Eye (tissue), 1 donor: ENCODE results near the gene MAP3K19.
"Not testable (repeated sequence)": the region's sequence is repeated elsewhere in the genome, so short reads cannot be mapped to it uniquely, and the experiment has no call there.

Experiments used
- DNase-seq: peaks from one replicate; pipeline ENCODE4 v3.0.0-alpha.2; 2015

Gene MAP3K19

DNA sequence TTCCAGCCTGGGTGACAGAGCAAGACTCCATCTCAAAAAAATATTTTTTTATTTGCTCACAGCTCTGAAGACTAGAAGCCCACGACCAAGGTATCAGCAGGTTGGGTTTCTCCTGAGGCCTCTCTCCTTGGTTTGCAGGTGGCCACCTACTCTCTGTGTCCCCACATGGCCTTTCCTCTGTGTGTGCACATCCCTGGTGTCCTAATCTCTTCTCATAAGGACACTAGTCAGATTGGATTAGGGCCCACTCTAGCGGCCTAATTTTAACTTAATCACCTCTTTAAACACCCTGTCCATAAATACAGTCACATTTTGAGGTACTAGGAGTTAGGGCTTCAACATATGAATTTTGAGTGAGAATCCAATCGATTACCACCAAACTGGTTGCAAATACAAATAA lies 2.9 kb upstream of the MAP3K19 start:
- no peak for DNase-seq

- no peak for DNase-seq
Observed at GRCh38 chr2:135048122-135048521, 875 bp upstream of the MAP3K19 start.

DNA sequence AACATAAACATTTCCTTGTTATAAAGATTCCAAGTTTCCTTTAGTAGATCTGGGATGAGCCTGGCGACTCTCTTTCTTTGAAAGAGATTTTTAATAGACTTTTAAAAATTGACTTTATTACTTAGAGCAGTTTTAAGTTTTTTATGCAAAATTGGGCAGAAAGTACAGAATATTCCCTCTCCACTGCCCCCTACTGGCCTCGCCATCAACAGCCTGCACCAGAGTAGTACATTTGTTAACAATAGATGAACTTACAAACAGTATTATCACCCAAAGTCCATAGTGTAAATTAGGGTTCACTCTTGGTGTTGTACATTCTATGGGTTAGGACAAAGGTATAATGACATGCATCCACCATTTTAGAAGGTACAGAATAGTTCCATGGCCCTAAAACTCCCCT lies 3.9 kb downstream of the MAP3K19 start:
- DNase-seq, result no peak

DNA sequence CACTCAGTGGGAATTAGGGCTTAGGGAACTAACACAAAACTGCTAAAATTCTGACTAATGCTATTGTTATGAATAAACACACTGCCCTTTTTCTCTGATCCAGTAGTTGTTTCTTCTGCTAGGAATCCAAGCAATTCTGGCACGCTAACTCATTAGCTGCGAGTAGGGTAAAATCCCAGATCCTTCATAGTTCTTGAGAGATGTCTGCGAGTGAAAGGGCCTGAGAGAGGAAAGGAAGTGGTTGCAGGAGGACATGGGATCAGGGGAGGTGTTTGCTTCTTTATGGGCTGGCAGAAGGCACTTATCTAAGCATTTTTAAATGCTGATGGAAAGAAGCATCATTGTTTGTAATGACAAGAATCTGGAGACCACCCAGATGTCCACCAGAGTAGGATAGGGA lies 9.4 kb downstream of the MAP3K19 start:
- no peak for DNase-seq

DNA sequence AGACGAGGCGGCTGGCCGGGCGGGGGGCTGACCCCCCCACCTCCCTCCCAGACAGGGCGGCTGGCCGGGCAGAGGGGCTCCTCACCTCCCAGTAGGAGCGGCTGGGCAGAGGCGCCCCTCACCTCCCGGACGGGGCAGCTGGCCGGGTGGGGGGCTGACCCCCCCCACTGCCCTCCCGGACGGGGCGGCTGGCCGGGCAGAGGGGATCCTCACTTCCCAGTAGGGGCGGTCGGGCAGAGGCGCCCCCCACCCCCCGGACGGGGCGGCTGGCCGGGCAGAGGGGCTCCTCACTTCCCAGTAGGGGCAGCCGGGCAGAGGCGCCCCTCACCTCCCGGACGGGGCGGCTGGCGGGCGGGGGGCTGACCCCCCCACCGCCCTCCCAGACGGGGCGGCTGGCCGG lies 14.0 kb downstream of the MAP3K19 start:
- DNase-seq, result not testable (repeated sequence)

- DNase-seq, result peak; percentile 48
Observed at GRCh38 chr2:135030826-135031225, 16.4 kb downstream of the MAP3K19 start.

DNA sequence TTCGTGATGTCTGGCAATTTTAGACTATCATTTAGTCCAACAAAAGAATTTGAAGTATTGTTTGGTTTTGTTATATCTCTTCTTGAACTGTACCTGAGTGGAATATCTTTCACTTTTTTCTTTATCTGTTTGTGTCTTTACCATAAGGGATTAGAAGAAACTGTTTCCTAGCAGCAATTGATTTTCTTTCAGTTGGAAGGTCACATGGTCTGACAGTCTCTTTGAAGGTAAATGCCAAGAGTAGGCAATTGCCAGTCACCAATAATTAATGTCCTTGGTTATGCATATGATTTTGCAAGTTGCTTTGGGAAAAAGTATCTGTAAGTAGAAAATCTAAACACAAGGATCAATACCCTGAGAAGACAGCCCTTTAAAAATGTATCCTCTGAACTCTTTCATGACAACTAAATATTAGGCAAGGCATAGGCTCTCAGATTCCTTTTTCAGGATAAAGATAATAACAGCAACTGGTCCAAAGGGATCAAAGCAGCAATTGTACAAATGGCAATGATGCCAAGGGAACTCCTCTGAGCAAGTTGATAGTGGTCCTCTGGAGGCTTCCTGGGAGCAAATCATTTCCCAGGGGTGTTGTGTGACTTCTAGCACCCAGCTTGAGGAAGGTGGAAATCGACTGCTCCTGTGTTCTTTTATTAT lies 17.6 kb downstream of the MAP3K19 start:
- no peak for DNase-seq

GRCh38 chr2:135023886-135024485 lies 23.3 kb downstream of the MAP3K19 start:
- DNase-seq, result no peak

DNA sequence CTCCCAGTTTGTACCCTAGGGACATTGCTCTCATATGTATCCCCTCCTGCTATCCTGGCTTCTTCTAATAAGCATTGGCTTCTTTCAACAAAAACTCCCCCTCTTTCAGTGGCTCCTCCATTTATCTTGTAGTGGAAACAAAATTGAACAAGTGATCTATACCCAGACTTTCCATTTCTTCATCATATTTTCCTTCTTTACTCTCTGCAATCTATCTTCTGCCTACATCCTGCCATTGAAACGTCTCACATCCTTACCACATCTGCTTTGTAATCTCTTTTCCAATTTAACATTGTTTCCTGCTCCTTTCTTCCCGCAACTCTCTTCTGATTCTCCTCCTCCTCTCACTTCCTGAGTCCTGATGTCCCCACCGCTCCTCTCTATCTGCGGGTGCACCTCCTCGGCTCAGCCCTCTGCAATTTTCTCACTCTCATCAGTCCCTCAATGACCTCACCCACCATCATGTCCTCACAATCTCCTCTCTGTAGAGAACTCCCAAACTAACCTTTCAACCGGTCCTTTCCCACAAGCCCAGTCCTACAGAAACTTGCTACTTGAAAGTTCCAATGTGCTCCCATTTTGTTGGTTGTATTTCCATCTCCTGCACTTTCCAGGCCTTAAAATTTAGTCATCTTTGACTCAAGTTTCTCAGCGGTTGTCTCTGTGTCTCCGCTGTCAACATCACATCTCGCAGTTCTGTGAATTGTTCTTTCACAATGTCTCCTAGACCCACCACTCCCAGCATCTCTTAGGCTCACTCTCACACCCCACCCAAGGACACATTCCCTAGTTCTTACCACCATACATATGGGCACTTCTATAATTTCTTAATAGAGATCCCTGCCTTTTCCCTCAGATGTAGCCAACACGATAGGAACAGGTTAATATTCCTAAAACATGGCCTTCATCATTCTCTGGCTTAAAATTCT lies 24.0 kb downstream of the MAP3K19 start:
- no peak for DNase-seq

DNA sequence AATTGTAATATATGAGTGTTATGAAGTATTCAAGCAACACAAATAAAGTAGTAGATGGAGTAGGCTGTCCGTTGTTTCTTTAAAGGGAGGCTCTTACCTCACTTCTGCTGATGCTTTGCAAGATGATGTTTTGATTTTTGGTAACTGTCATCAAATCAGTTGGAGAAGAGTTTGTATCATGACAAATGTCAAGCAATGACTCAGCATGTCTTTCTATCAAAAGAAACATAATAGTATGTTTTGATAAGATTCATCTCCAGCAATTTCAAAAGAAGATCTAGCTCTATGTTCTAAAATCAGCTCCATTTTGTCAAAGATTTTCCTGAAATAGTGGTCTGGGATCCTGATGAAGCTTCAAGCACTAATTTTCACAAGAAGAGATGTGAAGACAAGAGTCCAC lies 25.6 kb downstream of the MAP3K19 start:
- DNase-seq, result no peak

- DNase-seq, result no peak
Observed at GRCh38 chr2:135011633-135012032, 35.6 kb downstream of the MAP3K19 start.

GRCh38 chr2:135010200-135010942 lies 36.9 kb downstream of the MAP3K19 start:
- DNase-seq, result no peak

- DNase-seq, result no peak
Observed at GRCh38 chr2:135009339-135009738, 37.9 kb downstream of the MAP3K19 start.

- no peak for DNase-seq
Observed at GRCh38 chr2:135005753-135006152, 41.5 kb downstream of the MAP3K19 start.

- DNase-seq, result peak; percentile 86
Observed at GRCh38 chr2:135004005-135004746, 43.1 kb downstream of the MAP3K19 start.

- no peak for DNase-seq
Observed at GRCh38 chr2:135002836-135003235, 44.4 kb downstream of the MAP3K19 start.

DNA sequence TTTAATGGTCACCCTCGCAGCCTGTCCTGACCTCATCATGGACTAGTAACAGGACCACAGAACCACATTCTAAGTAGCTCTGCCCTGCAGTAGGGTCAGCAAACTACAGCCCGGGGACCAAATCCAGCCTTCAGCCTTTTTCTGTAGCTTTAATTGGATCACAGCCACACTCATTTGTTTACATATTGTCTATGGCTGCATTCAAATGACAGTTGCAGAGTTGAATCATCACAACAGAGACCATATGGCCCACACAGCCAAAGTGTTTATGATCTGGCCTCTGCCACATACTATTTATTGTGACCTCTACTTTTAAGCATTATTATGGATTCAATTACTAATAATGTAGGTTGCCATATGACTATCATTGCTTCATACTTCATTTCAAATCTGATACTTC lies 47.7 kb downstream of the MAP3K19 start:
- no peak for DNase-seq

DNA sequence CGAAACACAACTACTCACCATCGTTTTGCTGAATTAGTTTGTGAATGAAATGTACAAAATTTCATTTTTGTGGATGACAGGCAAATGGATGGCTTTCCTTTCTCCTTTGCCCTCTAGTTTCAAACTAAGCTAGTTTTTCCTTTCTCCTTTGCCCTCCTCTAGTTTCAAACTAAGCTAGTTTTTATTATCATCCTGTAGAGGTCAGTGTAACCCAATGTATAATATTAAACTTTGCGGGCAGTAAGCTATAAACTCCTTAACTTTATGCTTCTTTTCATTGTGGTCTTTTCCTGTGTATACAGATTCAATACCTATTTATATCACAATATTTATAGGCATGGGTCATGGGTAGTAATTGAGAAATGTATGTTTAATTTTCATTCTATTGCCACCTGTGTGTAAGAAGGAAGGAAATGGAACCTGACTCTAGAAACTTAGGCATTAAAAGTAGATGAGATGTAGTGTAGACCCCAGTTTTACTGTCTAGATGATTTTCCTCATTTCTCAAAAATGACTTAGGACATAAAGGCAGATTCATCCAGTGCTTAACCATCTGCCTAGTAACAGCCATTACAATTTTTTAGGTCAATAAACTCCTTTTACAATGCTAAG lies 58.1 kb downstream of the MAP3K19 start:
- peak; percentile 59 for DNase-seq

DNA sequence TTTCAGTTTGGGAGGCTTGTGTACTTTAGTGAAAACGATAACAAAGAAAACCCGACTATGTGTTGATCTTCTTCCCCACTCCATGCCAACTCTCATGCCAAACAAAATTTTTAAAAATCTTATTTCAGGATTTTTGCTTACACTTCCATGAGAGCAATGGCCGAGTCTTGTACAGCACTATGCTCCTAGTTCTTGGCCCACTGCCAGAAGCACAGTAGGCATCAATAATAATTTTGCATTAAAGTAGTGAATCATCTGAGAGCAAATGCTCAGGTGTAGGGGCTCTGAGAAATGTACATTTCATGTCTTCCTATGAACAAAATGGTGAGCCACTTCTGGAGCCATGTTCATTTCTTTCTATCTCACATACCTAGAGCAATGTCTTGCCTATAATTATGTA lies 62.2 kb downstream of the MAP3K19 start:
- no peak for DNase-seq

DNA sequence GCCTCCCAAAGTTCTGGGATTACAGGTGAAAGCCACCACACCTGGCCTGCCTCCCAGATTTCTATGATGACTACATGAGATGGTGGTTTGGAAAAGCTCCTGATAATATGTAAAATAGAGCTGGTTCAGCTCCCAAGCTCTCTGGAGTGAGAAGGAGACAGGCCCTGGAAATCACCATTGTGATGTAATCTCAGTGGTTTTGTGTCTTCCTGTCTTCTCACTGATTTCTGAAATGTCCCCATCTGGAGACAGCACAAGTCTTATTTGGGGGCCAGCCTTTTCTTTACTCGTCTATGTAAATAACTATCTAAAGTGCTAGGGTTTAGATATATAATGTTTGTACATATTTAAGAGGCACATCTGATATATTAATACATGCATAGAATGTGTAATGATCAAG lies 64.6 kb downstream of the MAP3K19 start:
- DNase-seq, result no peak

GRCh38 chr2:134980639-134981038 lies 66.6 kb downstream of the MAP3K19 start:
- no peak for DNase-seq

DNA sequence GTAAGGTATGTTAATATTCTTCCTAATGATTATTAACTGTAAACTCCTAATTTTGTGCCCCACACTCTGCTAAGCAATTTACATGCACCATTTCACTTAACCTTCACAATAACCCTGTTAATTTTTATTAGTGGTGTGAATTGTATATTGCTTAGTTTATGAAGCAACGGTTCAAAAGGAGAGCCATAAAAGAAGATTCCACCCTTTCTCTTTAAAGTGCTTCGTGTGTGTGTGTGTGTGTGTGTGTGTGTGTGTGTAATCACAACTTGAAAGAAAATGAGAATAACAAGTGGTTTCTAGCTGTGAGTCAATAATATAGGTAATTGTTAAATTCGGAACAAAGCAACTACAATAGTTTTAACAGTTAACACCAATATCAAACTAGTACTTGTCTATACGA lies 68.0 kb downstream of the MAP3K19 start:
- no peak for DNase-seq
